Liver (tissue), 9 donors: Measurements from ENCODE around the gene MPV17. TPM values are rescaled to one million over a fixed set of nuclear protein-coding genes. Genes with fewer than 3 reads are reported as not detected.

Experiments used
- DNase-seq: peaks from one replicate; pipeline ENCODE4 v3.0.0-alpha.2; 2017; ENCODE audit warnings: low spot score
- H3K27ac ChIP-seq, 2 donors: one replicate each; pipeline ENCODE4 v1.7.0; 2013; ENCODE audit warnings: inconsistent platforms in 2 of 2, low read length in 2 of 2, control low read depth in 1 of 2, low read depth in 1 of 2, mild to moderate bottlenecking in 1 of 2
- H3K27me3 ChIP-seq, 4 donors: one replicate each; pipeline versions ENCODE4 v1.6.1 to v1.7.0; 2013; ENCODE audit warnings: low read length in 3 of 4, inconsistent platforms in 1 of 4, mild to moderate bottlenecking in 1 of 4, moderate library complexity in 1 of 4; ENCODE audit not compliant: control insufficient read depth in 4 of 4, insufficient read depth in 4 of 4
- H3K36me3 ChIP-seq, 4 donors: one replicate each; pipeline versions ENCODE4 v1.6.1 to v1.7.0; 2013; ENCODE audit warnings: low read length in 3 of 4, mild to moderate bottlenecking in 3 of 4, low read depth in 1 of 4, moderate library complexity in 1 of 4; ENCODE audit not compliant: control insufficient read depth in 4 of 4, insufficient read depth in 3 of 4
- H3K4me1 ChIP-seq, 4 donors: one replicate each; pipeline versions ENCODE4 v1.6.1 to v1.7.0; 2013; ENCODE audit warnings: low read length in 3 of 4, mild to moderate bottlenecking in 3 of 4, moderate library complexity in 1 of 4; ENCODE audit not compliant: control insufficient read depth in 4 of 4, insufficient read depth in 4 of 4
- H3K4me3 ChIP-seq, 3 donors: one replicate each; pipeline versions ENCODE4 v1.6.1 to v1.7.0; 2013; ENCODE audit warnings: low read length in 3 of 3, control low read depth in 1 of 3, low read depth in 1 of 3, mild to moderate bottlenecking in 1 of 3
- H3K9ac ChIP-seq, 2 donors: one replicate each; pipeline ENCODE4 v1.7.0; 2013; ENCODE audit warnings: low read length in 2 of 2, mild to moderate bottlenecking in 2 of 2, moderate library complexity in 2 of 2, control low read depth in 1 of 2, low read depth in 1 of 2
- H3K9me3 ChIP-seq, 4 donors: one replicate each; pipeline versions ENCODE4 v1.6.1 to v1.7.0; 2013; ENCODE audit warnings: low read length in 3 of 4; ENCODE audit not compliant: control insufficient read depth in 4 of 4
- ATF3 ChIP-seq: IDR thresholded peaks from 2 replicates; pipeline ENCODE4 v1.6.1; 2016; ENCODE audit warnings: antibody characterized with exemption
- EGR1 ChIP-seq, 2 donors: IDR thresholded peaks; 2 replicates each; pipeline ENCODE4 v1.6.1; 2016 to 2018; ENCODE audit warnings: antibody characterized with exemption in 2 of 2, low read depth in 2 of 2
- FOXA1 ChIP-seq: IDR thresholded peaks from 2 replicates; pipeline ENCODE4 v1.6.1; 2016; ENCODE audit warnings: antibody characterized with exemption
- FOXA2 ChIP-seq: IDR thresholded peaks from 2 replicates; pipeline ENCODE4 v1.6.1; 2016; ENCODE audit warnings: antibody characterized with exemption
- GABPA ChIP-seq, 2 donors: IDR thresholded peaks in 1 of 2; conservative IDR thresholded peaks in 1 of 2; 2 replicates each; pipeline ENCODE4 v1.6.1; 2016; ENCODE audit warnings: antibody characterized with exemption in 2 of 2, mild to moderate bottlenecking in 1 of 2, moderate library complexity in 1 of 2
- HNF4A ChIP-seq, 2 donors: conservative IDR thresholded peaks; 2 replicates each; pipeline ENCODE4 v1.6.1; 2016; ENCODE audit warnings: antibody characterized with exemption in 2 of 2, mild to moderate bottlenecking in 2 of 2
- HNF4G ChIP-seq: IDR thresholded peaks from 2 replicates; pipeline ENCODE4 v1.6.1; 2016; ENCODE audit warnings: antibody characterized with exemption
- JUND ChIP-seq, 2 donors: IDR thresholded peaks; 2 replicates each; pipeline ENCODE4 v1.6.1; 2016; ENCODE audit warnings: antibody characterized with exemption in 2 of 2
- MAX ChIP-seq: IDR thresholded peaks from 2 replicates; pipeline ENCODE4 v1.6.1; 2016; ENCODE audit warnings: antibody characterized with exemption
- NR2F2 ChIP-seq: IDR thresholded peaks from 2 replicates; pipeline ENCODE4 v1.6.1; 2016; ENCODE audit warnings: antibody characterized with exemption
- RAD21 ChIP-seq, 2 donors: IDR thresholded peaks; 2 replicates each; pipeline ENCODE4 v1.6.1; 2016; ENCODE audit warnings: antibody characterized with exemption in 2 of 2, mild to moderate bottlenecking in 2 of 2
- REST ChIP-seq: IDR thresholded peaks from 2 replicates; pipeline ENCODE4 v1.6.1; 2016; ENCODE audit warnings: antibody characterized with exemption, mild to moderate bottlenecking
- RXRA ChIP-seq, 2 donors: IDR thresholded peaks; 2 replicates each; pipeline ENCODE4 v1.6.1; 2017 to 2018; ENCODE audit warnings: antibody characterized with exemption in 2 of 2, mild to moderate bottlenecking in 1 of 2
- SP1 ChIP-seq: IDR thresholded peaks from 2 replicates; pipeline ENCODE4 v1.6.1; 2018; ENCODE audit warnings: antibody characterized with exemption, mild to moderate bottlenecking
- TAF1 ChIP-seq: conservative IDR thresholded peaks from 2 replicates; pipeline ENCODE4 v1.6.1; 2016; ENCODE audit warnings: antibody characterized with exemption, mild to moderate bottlenecking
- YY1 ChIP-seq: IDR thresholded peaks from 2 replicates; pipeline ENCODE4 v1.6.1; 2016; ENCODE audit warnings: antibody characterized with exemption, mild to moderate bottlenecking
- WGBS: extraction: QIAGEN DNeasy Blood & Tissue Kit; methylation state at CpG from one replicate; pipeline ENCODE4 v1.1.7; 2013; 5-methylcytosine and 5-hydroxymethylcytosine counted together
- polyA plus RNA-seq, 2 donors: library from polyadenylated mRNA; stranded (reverse) in 1 of 2; unstranded in 1 of 2; fragments of 200-250 nt in 1 of 2; fragments of >200 nt in 1 of 2; fragmentation: Nextera tagmentation in 1 of 2; extraction: Ambion mirVana in 1 of 2; gene quantifications; one replicate each; pipeline versions ENCODE4 v1.2.1 to v1.2.3, GENCODE V29; 2013 to 2015
- total RNA-seq, 2 donors: library from RNA; depleted of rRNA; stranded (reverse); fragments of >200 nt; gene quantifications; one replicate each; pipeline ENCODE4 v1.2.3, GENCODE V29; 2014
- TF ChIP-seq, protein P1 (sequence below): fragments of 150-350 bp; IDR thresholded peaks from 2 replicates; pipeline ENCODE4 v1.5.1; 2017; ENCODE audit warnings: improper control_type of control experiment, low read depth, low read length; ENCODE audit not compliant: missing input control
- TF ChIP-seq, protein P2 (sequence below): IDR thresholded peaks from 2 replicates; pipeline ENCODE4 v1.6.1; 2016; ENCODE audit warnings: antibody characterized with exemption
- donor health status: healthy.
- donor health status: healthy.
- donor health status: healthy.
- donor health status: healthy.
- donor health status: healthy.

The MPV17 gene
- total and polyA plus RNA-seq, 4 donors: 13.9 to 29.6 (median 21.8) TPM

DNA sequence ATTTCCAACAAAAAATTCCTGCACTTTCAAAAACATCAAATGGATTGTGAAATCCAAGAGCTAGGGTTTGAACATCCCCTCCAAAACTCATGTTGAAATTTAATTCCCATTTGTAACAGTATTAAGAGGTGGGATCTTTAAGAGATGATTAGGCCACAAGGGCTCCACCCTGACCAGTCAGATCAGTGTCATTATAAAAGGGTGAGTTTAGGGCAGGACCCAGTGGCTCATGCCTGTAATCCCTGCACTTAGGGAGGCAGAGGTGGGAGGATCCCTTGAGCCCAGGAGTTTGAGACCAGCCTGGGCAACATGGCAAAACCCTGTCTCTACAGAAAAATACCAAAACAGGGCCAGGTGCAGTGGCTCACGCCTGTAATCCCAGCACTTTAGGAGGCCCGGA, 24.7 kb upstream of the MPV17 start:
- Histone ChIP-seq H3K36me3 (peaks cover 2 to 6% (median 4%) of the 10 kb centered on the region in 4 donors), H3K9ac (no peak overlapping the region), H3K27ac (no peak overlapping the region), H3K9me3 (no peaks in the 10 kb centered on the region), H3K4me3 (no peak overlapping the region), H3K27me3 (no peaks in the 10 kb centered on the region), H3K4me1 (peaks cover 0 to 3% (median 0%) of the 10 kb centered on the region in 4 donors)
- TF ChIP-seq, protein P1, sequence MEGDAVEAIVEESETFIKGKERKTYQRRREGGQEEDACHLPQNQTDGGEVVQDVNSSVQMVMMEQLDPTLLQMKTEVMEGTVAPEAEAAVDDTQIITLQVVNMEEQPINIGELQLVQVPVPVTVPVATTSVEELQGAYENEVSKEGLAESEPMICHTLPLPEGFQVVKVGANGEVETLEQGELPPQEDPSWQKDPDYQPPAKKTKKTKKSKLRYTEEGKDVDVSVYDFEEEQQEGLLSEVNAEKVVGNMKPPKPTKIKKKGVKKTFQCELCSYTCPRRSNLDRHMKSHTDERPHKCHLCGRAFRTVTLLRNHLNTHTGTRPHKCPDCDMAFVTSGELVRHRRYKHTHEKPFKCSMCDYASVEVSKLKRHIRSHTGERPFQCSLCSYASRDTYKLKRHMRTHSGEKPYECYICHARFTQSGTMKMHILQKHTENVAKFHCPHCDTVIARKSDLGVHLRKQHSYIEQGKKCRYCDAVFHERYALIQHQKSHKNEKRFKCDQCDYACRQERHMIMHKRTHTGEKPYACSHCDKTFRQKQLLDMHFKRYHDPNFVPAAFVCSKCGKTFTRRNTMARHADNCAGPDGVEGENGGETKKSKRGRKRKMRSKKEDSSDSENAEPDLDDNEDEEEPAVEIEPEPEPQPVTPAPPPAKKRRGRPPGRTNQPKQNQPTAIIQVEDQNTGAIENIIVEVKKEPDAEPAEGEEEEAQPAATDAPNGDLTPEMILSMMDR: no peak
- TF ChIP-seq GABPA (IDR thresholded peaks at IDR 0.05 in 1 of 2, conservative IDR thresholded peaks at IDR 0.05 in 1 of 2) (no peak), HNF4G (no peak), YY1 (no peak), RXRA (IDR thresholded peaks at IDR 0.05) (no peak)
- WGBS: 97% methylated on average over 2 of the region's 2 CpGs
- no peak for DNase-seq

DNA sequence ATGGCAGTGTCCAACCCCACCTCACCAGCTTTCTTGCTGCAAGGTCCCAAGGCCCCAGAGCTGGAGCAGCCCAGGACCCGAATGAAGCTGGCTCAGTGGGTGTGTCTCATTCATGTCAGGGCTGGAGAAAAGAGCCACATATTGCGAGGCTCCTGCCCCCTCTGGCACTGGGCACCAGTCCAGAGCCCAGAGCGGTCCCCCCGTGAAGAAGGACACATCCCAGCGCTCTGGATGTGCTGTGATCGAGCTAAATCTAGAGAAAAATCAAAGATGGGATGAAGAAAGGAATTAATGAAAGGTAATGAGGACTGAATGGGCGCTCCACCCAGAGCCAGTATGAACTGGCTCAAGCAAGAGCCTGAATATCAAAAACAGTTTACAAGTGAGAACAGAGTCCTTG, 13.3 kb upstream of the MPV17 start:
- peaks cover 18 to 66% (median 48%) of the 10 kb centered on the region in 4 donors for H3K36me3 ChIP-seq
- H3K27me3 ChIP-seq: no peaks in the 10 kb centered on the region
- no peak overlapping the region for H3K9ac ChIP-seq
- no peak for TF ChIP-seq TAF1
- no peak for TF ChIP-seq RAD21 (IDR thresholded peaks at IDR 0.05)
- no peak for TF ChIP-seq SP1
- no peak for TF ChIP-seq FOXA2
- TF ChIP-seq, protein P2, sequence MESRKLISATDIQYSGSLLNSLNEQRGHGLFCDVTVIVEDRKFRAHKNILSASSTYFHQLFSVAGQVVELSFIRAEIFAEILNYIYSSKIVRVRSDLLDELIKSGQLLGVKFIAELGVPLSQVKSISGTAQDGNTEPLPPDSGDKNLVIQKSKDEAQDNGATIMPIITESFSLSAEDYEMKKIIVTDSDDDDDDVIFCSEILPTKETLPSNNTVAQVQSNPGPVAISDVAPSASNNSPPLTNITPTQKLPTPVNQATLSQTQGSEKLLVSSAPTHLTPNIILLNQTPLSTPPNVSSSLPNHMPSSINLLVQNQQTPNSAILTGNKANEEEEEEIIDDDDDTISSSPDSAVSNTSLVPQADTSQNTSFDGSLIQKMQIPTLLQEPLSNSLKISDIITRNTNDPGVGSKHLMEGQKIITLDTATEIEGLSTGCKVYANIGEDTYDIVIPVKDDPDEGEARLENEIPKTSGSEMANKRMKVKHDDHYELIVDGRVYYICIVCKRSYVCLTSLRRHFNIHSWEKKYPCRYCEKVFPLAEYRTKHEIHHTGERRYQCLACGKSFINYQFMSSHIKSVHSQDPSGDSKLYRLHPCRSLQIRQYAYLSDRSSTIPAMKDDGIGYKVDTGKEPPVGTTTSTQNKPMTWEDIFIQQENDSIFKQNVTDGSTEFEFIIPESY: no peak
- TF ChIP-seq NR2F2: no peak
- TF ChIP-seq, protein P1: no peak
- TF ChIP-seq HNF4A (conservative IDR thresholded peaks at IDR 0.05): no peak
- no peak for TF ChIP-seq YY1
- TF ChIP-seq JUND (IDR thresholded peaks at IDR 0.05): no peak
- TF ChIP-seq HNF4G: no peak
- no peak for TF ChIP-seq RXRA (IDR thresholded peaks at IDR 0.05)
- TF ChIP-seq REST: no peak
- no peak for TF ChIP-seq GABPA (IDR thresholded peaks at IDR 0.05 in 1 of 2, conservative IDR thresholded peaks at IDR 0.05 in 1 of 2)
- TF ChIP-seq EGR1 (IDR thresholded peaks at IDR 0.05; ENCODE audit: low read depth in 2 of 2): no peak
- TF ChIP-seq MAX: no peak
- TF ChIP-seq FOXA1: no peak
- TF ChIP-seq ATF3: no peak
- no peaks in the 10 kb centered on the region for H3K9me3 ChIP-seq
- no peak for DNase-seq
- no peaks in the 10 kb centered on the region for H3K4me1 ChIP-seq
- 96% methylated on average over 7 of the region's 7 CpGs for WGBS
- no peak overlapping the region for H3K27ac ChIP-seq
- H3K4me3 ChIP-seq: no peak overlapping the region
